Measurements from ENCODE around the gene SERPINA3.
"Not testable (repeated sequence)": the region's sequence is repeated elsewhere in the genome, so short reads cannot be mapped to it uniquely, and the experiment has no call there.

The SERPINA3 gene

GRCh38 chr14:94637814-94638213 lies 25.6 kb downstream of the SERPINA3 start:
- DNase-seq, result not testable (repeated sequence)

- no peak for DNase-seq
Observed at GRCh38 chr14:94638339-94638738, 26.1 kb downstream of the SERPINA3 start.

GRCh38 chr14:94638961-94639817 lies 27.0 kb downstream of the SERPINA3 start:
- no peak for DNase-seq

GRCh38 chr14:94640721-94641631 lies 28.8 kb downstream of the SERPINA3 start:
- DNase-seq, result no peak

GRCh38 chr14:94641632-94641955 lies 29.4 kb downstream of the SERPINA3 start:
- DNase-seq, result no peak

GRCh38 chr14:94643316-94644101 lies 31.3 kb downstream of the SERPINA3 start:
- DNase-seq, result no peak

GRCh38 chr14:94644102-94644535 lies 31.9 kb downstream of the SERPINA3 start:
- DNase-seq, result no peak

- no peak for DNase-seq
Observed at GRCh38 chr14:94646066-94646465, 33.9 kb downstream of the SERPINA3 start.

- DNase-seq, result no peak
Observed at GRCh38 chr14:94646481-94646880, 34.3 kb downstream of the SERPINA3 start.

- no peak for DNase-seq
Observed at GRCh38 chr14:94648801-94649200, 36.6 kb downstream of the SERPINA3 start.

GRCh38 chr14:94649543-94650443 lies 37.6 kb downstream of the SERPINA3 start:
- no peak for DNase-seq

- DNase-seq, result no peak
Observed at GRCh38 chr14:94650444-94650775, 38.2 kb downstream of the SERPINA3 start.

- no peak for DNase-seq
Observed at GRCh38 chr14:94650806-94651805, 38.9 kb downstream of the SERPINA3 start.

GRCh38 chr14:94653321-94653720 lies 41.1 kb downstream of the SERPINA3 start:
- no peak for DNase-seq

GRCh38 chr14:94654071-94654861 lies 42.1 kb downstream of the SERPINA3 start:
- DNase-seq, result no peak

- DNase-seq, result no peak
Observed at GRCh38 chr14:94655169-94655710, 43.0 kb downstream of the SERPINA3 start.

GRCh38 chr14:94656043-94656442 lies 43.9 kb downstream of the SERPINA3 start:
- no peak for DNase-seq

GRCh38 chr14:94659256-94659655 lies 47.1 kb downstream of the SERPINA3 start:
- no peak for DNase-seq

- no peak for DNase-seq
Observed at GRCh38 chr14:94659901-94660300, 47.7 kb downstream of the SERPINA3 start.
